Brain microvascular endothelial cell (primary cell): ENCODE data around the gene COG2.

Experiments
- DNase-seq: peaks from one replicate; pipeline ENCODE4 v3.0.0-alpha.2; 2020
- H3K27ac ChIP-seq: fragments of 250-450 bp; sonication (Bioruptor Pico); 2 replicates; pipeline ENCODE4 v1.5.1; 2020; ENCODE audit warnings: mild to moderate bottlenecking, moderate library complexity
- H3K27me3 ChIP-seq: fragments of 250-450 bp; sonication (Bioruptor Pico); replicated peaks from 2 replicates; pipeline ENCODE4 v1.5.1; 2020; ENCODE audit warnings: mild to moderate bottlenecking
- H3K36me3 ChIP-seq: fragments of 250-450 bp; sonication (Bioruptor Pico); replicated peaks from 2 replicates; pipeline ENCODE4 v1.5.1; 2020; ENCODE audit warnings: mild to moderate bottlenecking
- H3K4me3 ChIP-seq: 2 replicates; pipeline ENCODE4 v1.5.1; 2011; ENCODE audit warnings: low read depth, mild to moderate bottlenecking, control low read depth, low read length, moderate library complexity
- CTCF ChIP-seq: IDR thresholded peaks from 2 replicates; pipeline ENCODE4 v1.5.1; 2011; ENCODE audit warnings: low read depth, mild to moderate bottlenecking, moderate library complexity, low read length, control low read depth, inconsistent platforms; ENCODE audit errors: missing control alignments
- in situ Hi-C: cut with HindIII; loops from 2 replicates; pipeline ENCODE4 v1.10.0; 2017; ENCODE audit warnings: low sequenced_read_pairs, low pct_ligation_motif_present

COG2 gene

GRCh38 chr1:230611878-230612235 lies 30.4 kb upstream of the COG2 start:
- TF ChIP-seq CTCF = no peak
- no peak for DNase-seq
- Histone ChIP-seq H3K4me3 (no peak overlapping the region), H3K27me3 (no peaks in the 10 kb centered on the region), H3K36me3 (no peaks in the 10 kb centered on the region), H3K27ac (no peak overlapping the region)
- in situ Hi-C loops = no loop called here

- no peak for DNase-seq
- in situ Hi-C loops = no loop called here
- Histone ChIP-seq H3K36me3 (no peaks in the 10 kb centered on the region), H3K27me3 (no peaks in the 10 kb centered on the region), H3K27ac (no peak overlapping the region), H3K4me3 (no peak overlapping the region)
- no peak for TF ChIP-seq CTCF
These were observed 29.6 kb upstream of the COG2 start for GRCh38 chr1:230612651-230613050.

GRCh38 chr1:230614121-230614520 lies 28.2 kb upstream of the COG2 start:
- H3K27ac ChIP-seq = no peak overlapping the region
- in situ Hi-C loops = no loop called here
- H3K27me3 ChIP-seq = no peaks in the 10 kb centered on the region
- no peaks in the 10 kb centered on the region for H3K36me3 ChIP-seq
- no peak for TF ChIP-seq CTCF
- no peak overlapping the region for H3K4me3 ChIP-seq
- DNase-seq = no peak

- Histone ChIP-seq H3K36me3 (no peaks in the 10 kb centered on the region), H3K4me3 (no peak overlapping the region), H3K27me3 (no peaks in the 10 kb centered on the region), H3K27ac (no peak overlapping the region)
- no peak for TF ChIP-seq CTCF
- no peak for DNase-seq
- in situ Hi-C loops = no loop called here
These were observed 23.7 kb upstream of the COG2 start for GRCh38 chr1:230618537-230618936.

GRCh38 chr1:230620649-230621323 lies 21.5 kb upstream of the COG2 start:
- DNase-seq = no peak
- in situ Hi-C loops = no loop called here
- Histone ChIP-seq H3K36me3 (no peaks in the 10 kb centered on the region), H3K27ac (no peak overlapping the region), H3K27me3 (no peaks in the 10 kb centered on the region), H3K4me3 (no peak overlapping the region)
- no peak for TF ChIP-seq CTCF

- Histone ChIP-seq H3K27ac (no peak overlapping the region), H3K27me3 (no peaks in the 10 kb centered on the region), H3K36me3 (no peaks in the 10 kb centered on the region), H3K4me3 (no peak overlapping the region)
- no peak for TF ChIP-seq CTCF
- in situ Hi-C loops = no loop called here
- DNase-seq = no peak
These were observed 20.8 kb upstream of the COG2 start for GRCh38 chr1:230621324-230622030.
